NCI-H2107 (cell line): ENCODE data around the gene SIGLEC14.
"Not testable (repeated sequence)": the region's sequence is repeated elsewhere in the genome, so short reads cannot be mapped to it uniquely, and the experiment has no call there.

ENCODE experiments used
- DNase-seq: peaks from one replicate; lab custom pipeline; 2025; lab: John Stamatoyannopoulos, UW

The SIGLEC14 gene

DNA sequence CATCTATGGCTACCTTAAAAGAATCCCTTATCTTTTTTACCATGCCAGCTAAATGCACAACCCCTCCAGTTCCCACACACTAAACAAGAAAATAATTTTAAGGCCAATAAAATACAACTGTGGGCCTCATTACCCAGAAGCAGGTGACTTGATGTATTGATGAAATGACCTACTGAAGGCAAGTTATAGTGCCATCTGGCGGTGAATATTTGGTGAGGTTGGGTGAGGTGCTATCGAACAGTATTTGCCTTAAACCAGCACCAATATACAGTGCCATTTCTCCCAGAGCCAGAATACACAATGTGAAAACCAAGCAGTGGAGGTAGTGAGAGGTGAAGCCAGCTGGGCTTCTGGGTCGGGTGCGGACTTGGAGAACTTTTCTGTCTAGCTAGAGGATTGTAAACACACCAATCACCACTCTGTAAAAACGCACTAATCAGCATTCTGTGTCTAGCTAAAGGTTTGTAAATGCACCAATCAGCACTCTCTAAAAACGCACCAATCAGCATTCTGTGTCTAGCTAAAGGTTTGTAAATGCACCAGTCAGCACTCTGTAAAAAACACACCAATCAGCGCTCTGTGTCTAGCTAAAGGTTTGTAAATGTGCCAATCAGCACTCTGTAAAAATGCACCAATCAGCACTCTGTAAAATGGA, 29.4 kb upstream of the SIGLEC14 start:
- DNase-seq: not testable (repeated sequence)

DNA sequence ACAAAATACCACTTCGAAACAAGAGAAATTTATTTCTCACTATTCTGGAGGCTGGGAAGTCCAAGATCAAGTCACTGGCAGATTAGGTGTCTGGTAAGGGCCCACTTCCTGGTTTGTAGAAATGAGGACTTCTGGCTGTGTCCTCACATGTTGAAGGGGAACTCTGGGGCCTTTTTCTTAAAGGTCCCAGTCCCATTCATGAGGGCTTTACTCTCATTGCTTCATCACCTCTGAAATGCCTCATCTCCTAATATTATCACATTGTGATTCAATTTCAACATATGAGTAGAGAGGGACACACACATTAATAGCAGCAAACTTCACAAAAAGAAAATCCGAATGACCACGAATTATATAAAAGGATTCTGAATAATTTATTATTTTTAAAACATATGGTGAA, 21.6 kb upstream of the SIGLEC14 start:
- no peak for DNase-seq

DNA sequence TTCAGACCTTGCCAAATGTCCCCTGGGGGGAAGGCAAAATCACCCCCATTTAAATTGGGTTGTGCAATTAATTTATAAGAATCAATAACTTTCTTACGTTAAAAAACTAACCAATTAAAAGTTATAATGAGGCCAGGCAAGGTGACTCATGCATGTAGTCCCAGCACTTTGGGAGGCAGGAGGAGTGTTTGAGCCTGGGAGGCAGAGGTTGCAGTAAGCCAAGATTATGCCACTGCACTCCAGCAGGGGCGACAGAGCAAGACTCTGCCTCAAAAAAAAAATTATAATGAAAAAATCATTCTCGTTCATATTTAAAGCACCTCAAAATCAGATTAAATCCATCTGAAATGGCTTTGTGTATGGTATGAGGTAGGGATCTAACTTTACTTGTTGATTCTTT, 18.4 kb upstream of the SIGLEC14 start:
- no peak for DNase-seq

DNA sequence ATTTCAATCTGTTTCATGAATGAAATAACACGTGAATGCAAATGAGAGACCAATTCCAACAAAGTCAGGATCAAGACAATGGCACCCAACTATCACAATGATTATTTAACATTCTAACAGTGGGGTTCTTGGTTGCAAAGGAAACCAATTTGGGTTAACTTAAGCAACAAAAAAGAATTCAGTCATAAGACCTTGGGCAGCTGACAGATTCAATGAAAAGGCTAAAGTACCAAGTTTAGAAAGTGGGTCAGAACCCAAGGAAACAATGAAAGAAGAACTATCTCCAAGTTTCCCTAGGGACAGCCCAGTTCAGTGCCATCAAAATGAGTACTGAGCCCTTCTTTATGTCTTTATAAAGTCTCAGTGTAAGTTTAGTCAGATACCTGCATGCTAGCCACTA, 17.5 kb upstream of the SIGLEC14 start:
- no peak for DNase-seq

DNA sequence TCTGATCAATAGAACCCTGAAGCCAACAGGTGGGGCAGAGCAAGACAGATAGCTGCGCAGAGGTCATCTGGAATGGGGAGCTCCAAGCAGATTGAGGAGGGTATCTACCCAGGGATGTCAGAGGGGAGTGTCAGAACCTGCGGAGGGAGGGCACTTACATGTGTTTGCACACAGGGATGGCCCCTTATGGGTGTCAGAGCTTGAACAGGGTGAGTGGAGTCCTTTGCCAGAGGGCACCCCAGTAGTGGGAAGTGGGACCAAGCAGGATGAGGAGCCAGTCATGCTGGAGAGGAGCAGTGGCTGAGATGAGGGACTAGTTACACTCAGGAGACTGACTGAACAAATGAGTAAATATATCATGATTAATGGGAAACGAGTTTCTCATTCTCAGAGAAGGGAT, 17.0 kb upstream of the SIGLEC14 start:
- DNase-seq: no peak

DNA sequence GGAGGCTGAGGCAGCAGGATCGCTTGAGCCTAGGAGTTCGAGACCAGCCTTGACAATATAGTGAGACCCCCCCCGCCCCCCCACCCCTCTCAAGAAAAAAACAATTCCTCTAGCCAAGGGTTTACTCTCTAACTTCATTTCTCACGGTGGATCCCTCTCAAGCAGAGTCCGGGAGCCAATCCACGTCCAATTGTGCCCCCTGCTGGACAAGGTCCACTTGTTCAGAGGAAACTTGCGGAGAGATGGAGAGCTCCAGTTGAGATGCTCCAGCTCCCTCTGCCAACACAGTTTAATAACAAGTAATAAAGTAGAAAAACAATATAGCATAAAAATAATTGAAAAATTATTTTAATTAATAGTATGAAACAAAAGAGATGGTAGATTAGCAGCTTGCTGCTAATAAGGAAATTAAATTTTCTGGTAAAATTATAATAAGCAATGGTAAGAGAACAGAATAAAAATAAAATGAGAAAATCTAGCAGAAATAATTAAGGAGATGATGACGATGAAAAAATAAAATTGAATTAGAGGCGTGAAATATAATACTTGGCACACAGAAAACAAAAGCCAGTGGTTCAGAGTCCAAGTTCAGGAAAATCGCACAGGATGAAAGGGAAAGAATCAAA, 14.5 kb upstream of the SIGLEC14 start:
- peak; percentile 45 for DNase-seq

DNA sequence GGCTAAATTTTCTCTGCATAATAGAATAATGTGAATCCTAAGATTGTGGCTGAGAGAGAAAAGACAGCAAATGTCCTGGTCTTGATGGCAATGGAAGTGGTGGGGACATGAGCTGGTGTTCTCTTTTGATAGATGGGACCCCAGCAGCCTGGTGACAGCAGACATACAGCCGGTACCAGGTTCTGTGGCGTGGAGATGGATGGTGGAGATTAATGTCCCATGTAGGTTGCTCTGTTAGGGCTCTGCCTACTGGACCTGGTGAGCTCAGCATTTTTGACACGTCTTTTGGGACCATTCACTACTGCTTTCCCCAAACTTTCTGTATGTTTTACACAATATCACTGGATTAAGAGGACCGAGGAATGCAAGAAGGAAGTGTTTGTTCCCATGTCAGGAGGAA, 8.2 kb upstream of the SIGLEC14 start:
- DNase-seq: no peak

DNA sequence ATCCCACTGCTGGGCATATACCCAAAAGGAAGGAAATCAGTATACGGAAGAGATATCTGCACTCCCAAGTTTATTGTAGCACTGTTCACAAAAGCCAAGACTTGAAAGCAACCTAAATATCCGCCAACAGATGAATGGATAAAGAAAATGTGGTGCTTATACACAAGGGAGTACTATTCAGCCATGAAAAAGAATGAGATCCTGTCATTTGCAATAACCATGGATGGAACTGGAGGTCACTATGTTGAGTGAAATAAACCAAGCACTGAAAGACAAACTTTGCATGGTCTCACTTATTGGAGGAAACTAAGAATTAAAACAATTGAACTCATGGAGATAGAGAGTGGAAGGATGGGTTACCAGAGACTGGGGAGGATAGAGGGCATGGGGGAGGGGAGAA, 6.5 kb upstream of the SIGLEC14 start:
- no peak for DNase-seq

DNA sequence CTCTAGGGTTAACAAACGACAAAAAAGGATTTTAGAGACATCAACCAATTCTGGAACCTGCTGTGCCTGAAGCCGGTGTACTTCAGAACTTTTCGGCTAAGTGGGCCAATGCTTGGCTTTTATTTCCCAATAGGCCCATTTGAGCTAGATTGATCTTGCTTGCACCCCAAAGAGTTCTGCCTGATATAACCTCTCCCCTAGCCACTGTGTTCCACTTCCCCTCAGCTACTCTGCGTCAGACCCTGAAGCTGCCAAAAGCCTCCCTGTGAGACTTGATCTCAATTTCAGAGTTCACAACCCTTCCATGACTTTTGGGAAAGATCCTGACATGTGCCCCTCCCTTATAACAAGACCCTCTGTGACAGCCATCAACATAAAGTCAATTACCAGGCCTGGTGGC, 5.6 kb upstream of the SIGLEC14 start:
- DNase-seq: no peak

DNA sequence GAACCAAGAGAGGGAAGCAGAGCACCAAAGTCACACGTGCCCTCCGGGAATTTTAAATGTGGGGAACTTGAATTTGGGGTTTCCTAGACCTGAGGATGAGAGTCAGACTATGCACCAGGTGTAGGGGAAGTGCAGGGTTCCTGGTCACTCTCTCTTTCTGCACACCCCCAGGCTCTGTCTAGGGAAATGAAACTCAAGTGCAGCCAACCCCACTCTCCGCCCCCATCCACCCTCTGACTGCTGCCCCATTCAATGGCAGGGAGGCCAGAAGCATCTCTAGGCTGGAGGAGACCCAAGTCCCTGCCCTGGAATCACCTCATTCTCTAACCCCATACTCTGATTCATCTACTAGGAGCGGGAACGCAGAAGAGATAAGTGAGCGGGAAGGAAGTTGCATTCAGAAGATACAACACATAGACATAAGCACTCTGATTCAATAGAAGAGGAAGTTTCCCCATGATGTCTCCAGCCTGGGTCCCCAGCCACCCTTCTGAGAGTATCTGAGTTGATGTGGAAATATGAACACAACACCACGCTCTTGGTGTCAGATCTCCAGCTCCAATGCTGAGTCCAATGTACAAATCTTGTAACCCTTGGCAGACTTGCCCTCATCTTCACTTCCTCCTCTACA, 4.7 kb upstream of the SIGLEC14 start:
- DNase-seq: no peak

DNA sequence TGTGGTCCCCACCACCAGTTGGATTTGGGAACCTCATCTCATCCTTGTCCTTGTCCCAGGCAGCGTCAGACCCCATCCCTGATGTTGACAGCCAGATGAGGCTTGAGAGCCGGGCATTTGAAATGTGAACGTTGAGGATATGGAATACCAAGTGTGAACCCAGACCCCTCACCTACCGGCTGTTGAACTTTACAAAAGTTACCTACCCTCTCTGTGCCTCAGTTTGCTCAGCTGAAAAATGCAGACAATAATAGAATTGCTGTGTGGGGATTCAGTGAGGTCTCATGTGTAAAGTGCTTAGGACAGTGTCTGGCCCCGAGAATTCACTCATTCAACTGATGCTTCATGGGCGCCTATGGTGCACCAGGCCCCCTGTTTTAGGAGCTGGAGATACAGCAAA, 693 bp upstream of the SIGLEC14 start:
- no peak for DNase-seq

DNA sequence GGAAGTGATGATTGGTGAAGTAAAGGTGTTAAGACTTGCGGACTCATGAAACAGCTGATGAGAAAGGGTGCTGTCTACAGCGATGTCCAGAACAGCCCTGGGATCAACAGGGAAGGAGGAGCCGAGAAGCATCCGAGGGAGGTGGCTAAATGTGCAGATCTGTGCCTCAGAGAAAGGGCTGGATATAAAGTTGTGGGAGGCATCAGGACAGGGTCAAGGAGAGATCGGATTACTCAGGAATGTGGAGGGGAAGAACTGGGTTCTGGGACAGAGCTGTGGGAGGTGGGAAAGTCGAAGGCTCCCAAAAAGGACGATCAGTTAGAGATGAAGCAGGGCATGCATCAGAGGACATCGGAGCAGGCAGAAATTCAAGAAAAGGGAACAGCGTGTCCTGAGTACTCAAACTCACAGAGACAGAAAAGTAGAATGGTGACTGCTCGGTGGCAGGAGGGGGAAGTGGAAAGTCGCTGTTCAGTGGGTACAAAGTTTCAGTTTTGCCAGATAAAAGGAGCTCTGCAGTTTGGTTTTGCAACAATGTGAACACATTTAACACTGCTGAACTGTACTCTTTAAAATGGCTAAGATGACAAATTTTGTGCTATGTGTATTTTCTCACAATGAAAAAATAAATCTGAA, 1.9 kb downstream of the SIGLEC14 start:
- DNase-seq: no peak

DNA sequence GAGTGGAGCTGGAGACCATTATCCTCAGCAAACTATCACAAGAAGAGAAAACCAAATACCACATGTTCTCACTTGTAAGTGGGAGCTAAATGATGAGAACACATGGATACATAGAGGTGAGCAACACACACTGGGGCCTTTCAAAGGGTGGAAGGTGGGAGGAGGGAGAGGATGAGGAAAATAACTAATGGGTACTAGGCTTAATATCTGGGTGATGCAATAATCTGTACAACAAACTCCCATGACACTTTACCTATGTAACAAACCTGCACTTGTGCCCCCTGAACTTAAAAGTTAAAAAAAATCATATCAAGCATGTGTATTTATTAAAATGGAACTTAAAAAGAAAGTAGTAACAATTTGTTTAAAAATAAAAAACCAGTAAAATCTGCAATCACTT, 5.0 kb downstream of the SIGLEC14 start:
- no peak for DNase-seq

DNA sequence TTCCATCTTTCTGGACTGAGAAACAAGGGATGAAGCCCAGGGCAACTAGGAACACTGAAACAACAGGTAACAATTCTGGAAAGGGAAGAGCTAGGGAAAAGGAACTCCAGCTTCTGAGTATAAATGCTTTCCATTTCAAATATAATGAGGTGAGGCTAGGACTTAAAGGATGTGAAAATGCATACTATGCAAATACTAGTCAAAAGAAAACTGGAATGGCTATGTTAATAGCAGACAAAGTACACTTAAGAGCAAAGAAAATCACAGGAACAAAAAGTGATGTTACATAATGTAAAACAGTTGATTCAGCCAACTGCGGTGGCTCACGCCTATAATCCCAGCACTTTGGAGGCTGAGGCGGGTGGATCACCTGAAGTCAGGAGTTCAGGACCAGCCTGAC, 6.2 kb downstream of the SIGLEC14 start:
- no peak for DNase-seq

DNA sequence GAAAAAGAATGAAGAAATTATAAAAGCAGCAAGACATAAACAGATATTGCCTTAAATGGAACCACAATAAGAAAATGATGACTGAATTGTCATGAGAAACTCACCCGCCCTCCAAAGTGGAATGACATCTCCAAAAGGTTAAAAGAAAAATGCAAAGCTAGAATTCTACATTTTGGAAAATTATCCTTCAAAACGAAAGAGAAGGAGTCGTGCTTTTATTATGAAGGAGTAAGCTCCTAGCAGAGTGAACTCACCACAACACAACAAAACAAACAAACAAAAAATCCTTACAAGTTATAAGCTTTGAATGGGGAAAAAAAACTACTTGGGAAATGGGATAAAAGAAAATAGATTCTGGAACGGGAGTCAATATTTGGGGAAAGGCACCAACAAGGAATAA, 6.7 kb downstream of the SIGLEC14 start:
- no peak for DNase-seq

DNA sequence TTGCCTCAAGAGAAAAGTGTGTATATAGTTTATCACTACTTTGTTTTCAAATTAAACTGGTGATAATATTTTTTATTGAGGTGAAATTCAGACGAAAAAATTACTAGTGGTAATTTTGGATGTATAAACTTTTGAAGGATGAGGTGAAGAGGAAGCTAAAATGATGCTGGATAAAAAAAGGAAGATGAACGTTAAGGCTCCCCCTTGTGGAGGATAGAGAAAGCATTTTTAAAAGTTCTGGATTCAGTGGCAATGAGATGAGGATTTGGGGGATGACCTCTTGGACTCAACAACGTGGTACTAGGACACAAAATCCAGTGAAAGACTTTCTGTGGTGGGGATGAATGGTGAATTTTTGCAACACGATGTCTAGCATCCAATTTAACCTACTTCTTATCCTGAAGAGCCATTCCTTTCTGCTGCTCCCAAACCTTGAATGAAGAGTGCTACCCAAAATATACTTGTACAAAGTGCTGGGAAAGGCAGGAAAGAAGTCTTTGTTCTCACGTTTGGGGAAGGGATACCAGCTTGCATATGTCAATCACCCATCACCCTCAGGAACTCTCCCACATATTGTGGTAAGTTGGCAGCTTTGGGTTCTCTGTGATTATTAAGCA, 9.2 kb downstream of the SIGLEC14 start:
- no peak for DNase-seq

DNA sequence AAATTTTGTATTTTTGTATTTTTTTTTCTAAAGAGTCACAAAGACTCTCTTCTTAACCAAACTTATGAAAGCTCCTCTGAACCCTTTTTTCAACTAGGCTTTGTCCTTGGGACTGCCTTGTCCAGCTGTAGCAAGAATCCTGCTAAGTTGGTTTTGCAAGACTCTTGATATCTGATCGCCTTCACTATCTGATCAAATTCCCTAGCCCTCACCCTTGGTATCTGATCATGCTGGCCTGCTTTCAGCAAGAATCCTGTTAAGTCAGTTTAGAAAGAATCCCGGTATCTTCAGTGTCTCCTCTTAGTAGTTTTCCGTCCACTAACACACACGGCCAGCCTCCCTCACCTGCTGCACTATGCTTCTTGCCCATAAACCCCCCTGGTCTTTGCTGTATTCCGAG, 14.5 kb downstream of the SIGLEC14 start:
- DNase-seq: no peak

DNA sequence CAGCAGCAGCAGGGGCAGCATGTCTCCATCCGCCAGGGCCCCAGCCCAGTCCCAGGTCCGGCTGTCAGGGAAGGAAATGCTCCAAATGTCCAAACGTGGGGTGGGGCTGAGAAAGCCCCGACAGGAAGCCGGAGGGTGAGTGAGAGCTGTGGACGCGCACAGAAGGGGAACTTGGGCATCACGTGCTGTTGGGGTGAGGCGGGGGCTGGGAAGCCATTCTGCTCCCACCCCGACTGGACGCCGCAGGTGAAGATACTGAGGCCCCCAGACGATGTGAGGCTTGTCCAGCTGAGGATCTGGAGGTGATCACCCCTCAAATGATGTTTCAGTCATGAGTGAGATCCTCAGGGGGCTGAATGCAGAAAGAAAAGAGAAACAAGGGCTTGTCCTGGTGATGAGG, 16.3 kb downstream of the SIGLEC14 start, which contains the start of gene SIGLEC5:
SIGLEC5 (minus strand) TSS at position 87 of the 400 bp plus-strand sequence; CDS start at position 21, 66 bp downstream.
- DNase-seq: not testable (repeated sequence)

DNA sequence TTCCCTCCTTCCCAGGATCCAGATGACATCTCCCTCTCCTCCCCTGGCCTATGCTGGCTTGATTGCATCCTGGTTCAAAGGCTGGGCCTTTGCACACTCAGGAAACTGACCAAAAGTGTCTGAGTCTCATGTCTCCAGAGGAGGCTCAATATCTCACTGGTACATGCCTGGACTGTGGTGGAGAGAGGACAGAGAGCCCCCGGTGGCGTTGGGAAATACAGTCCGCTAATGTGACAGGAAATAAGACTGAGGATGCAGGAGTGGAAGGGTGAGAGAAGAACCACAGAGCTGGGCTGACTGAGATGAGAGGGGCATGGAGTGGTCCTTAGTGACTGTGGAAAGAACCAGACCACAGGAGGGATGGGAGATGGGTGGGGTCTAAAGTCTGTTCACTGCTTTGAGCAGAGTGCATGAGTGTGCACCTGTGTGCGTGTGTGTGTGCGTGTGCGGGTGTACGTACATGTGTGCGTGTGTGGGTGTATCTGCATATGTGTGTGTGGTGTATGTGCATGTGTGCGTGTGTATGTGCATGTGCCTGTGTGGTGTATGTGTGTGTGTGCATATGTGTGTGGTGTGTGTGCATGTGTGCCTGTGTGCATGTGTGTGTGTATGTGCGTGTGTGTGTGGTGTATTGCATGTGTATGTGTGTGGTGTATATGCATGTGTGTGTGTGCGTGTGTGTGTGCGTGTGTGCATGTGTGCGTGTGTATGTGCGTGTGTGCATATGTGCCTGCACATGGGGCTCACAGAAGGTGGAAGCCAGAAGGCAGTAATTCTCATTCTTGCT, 18.3 kb downstream of the SIGLEC14 start:
- DNase-seq: no peak

DNA sequence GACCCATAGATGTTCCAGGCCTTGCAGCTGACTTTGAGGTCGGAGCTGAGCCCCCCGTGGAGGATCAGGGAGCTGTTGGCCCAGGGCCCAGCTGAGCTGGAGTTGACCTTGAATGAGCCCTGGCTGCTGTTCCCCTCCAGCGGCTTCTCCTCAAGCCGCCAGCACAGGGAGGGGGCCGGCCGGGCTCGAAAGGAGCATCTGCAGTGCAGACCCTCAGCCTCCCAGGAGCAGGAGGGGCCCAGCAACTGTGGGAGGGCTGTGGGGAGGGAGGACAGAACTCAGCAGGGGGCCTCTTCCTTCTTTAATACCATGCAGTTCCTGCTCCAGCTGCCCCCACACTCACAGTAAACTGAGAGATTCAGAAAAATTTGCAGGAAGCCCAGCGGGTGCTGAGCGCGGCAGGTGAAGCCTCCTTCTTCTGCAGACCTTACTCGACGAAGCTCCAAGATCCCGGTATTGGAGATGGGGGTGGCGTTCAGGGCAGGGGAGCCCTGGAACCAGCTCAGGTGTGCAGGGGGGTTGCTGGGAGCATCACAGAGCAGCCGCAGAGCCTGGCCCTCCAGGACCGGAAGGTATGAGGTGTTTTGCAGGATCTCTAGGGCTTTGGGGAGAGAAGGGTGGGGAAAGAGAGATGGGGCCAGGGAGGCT, 19.0 kb downstream of the SIGLEC14 start:
- DNase-seq: no peak

DNA sequence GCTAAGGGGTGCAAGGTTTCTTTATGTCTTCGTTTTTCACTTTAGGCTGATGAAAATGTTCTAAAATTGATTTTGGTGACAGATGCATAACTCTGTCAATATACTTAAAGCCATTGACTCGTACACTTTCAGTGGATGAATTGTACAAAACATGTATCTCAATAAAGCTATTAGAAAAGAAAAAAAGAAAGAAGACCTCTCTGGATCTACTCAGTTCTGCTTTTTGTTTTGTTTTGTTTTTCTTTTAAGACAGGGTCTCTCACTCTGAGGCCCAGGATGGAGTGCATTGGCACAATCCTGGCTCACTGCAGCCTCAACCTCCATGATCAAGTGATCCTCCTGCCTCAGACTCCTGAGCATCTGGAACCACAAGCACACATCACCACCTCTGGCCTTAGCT, 19.9 kb downstream of the SIGLEC14 start:
- no peak for DNase-seq
